Frontal cortex (tissue), 4 donors: Measurements from ENCODE around the gene OR51V1. TPM values are rescaled to one million over a fixed set of nuclear protein-coding genes. Genes with fewer than 3 reads are reported as not detected.
"Not testable (repeated sequence)": the region's sequence is repeated elsewhere in the genome, so short reads cannot be mapped to it uniquely, and the experiment has no call there.

ENCODE experiments used
- DNase-seq, 2 donors: peaks; one replicate each; pipeline ENCODE4 v3.0.0; 2012; ENCODE audit warnings: low spot score in 2 of 2
- FAIRE-seq: peaks from 2 replicates; lab custom pipeline; 2012; peaks lifted over from hg19 to GRCh38; lab: Jason Lieb, UNC
- total RNA-seq: library from RNA; depleted of rRNA; stranded (reverse); fragments of >200 nt; gene quantifications from one replicate; pipeline ENCODE4 v1.2.3, GENCODE V29; 2014
- donor health status: control.
- donor health status: control.
- donor health status: control.

OR51V1 gene
- total RNA-seq, 1 donor from 2014 or later, result not detected

DNA sequence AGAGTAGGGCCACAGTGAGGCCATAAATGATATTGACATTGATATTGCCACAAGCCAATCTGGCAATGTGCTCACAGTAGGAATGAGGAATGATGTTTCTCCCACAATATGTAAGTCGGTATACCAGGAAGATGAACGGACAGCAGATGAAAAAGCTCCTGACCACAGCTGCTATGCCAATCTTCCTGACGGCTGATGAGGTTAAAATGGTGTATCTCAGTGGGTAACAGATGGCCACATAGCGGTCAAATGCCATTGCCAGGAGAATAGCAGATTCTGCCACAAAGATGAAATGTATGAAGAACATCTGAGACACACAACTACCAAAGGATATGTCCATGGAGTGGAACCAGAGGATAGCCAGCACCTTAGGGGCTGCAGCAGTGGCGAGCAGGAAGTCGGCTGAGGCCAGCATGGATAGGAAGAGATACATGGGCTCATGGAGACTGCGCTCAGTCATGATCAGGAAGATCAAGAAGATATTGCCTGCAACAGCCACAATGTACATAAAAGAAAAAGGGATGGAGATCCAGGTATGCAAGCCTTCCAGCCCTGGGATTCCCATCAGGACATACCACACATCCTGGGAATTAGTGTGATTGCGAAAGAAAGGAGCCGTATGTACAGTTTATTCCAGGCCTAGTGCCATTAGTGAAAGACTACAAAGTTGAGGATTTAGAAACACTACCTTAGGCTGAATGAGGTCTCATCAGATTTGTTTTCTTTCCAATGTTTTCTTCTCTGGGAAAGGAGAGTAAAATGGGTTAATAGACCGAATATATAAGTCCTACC lies 22.2 kb downstream of the OR51V1 start:
- DNase-seq (no peak), FAIRE-seq (no peak)

GRCh38 chr11:5174934-5175333 lies 25.5 kb downstream of the OR51V1 start:
- no peak for FAIRE-seq
- DNase-seq, result no peak

- FAIRE-seq (no peak), DNase-seq (no peak)
Observed at GRCh38 chr11:5171856-5172255, 28.6 kb downstream of the OR51V1 start.

GRCh38 chr11:5165898-5166297 lies 34.6 kb downstream of the OR51V1 start:
- not testable (repeated sequence) for DNase-seq, FAIRE-seq

GRCh38 chr11:5164807-5165206 lies 35.7 kb downstream of the OR51V1 start:
- not testable (repeated sequence) for FAIRE-seq, DNase-seq

DNA sequence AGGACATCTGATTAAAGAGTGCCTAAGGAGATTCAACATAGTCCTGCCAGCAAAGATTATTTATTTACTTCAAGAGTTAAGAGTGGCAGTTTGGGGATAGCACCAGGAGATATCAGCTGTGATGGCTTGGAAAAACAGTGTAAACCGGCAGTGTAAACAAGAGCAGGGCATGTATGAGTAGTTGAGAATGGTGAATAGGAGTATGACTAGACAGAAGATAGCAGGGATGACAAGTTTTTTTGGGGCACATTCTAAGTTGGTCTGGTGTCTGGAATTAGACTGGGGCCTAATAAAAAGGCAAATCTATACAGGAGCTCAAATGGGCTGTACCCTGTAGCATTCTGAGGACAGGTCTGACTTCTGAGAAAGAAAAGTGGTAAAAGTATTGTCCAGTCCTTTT lies 39.4 kb downstream of the OR51V1 start:
- DNase-seq, FAIRE-seq: not testable (repeated sequence)

GRCh38 chr11:5160217-5160616 lies 40.3 kb downstream of the OR51V1 start:
- DNase-seq, FAIRE-seq: not testable (repeated sequence)

DNA sequence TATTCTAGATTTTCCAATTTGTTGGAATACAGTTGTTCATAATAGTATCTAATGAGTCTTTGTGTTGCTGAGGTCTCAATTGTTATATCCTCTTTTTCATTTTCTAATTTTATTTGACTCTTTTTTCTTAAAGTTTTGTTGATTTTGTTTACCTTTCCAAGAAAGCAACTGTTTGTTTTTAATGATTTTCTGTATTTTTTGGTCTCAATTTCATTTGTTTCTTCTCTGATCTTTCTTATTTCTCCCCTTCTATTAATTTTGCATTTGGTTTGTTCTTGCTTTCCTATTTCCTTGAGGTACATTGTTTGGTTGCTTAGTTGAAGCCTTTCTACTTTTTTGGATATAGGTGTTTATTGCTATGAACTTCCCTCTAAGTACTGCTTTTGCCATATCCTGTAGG lies 40.7 kb downstream of the OR51V1 start:
- no peak for FAIRE-seq
- no peak for DNase-seq

DNA sequence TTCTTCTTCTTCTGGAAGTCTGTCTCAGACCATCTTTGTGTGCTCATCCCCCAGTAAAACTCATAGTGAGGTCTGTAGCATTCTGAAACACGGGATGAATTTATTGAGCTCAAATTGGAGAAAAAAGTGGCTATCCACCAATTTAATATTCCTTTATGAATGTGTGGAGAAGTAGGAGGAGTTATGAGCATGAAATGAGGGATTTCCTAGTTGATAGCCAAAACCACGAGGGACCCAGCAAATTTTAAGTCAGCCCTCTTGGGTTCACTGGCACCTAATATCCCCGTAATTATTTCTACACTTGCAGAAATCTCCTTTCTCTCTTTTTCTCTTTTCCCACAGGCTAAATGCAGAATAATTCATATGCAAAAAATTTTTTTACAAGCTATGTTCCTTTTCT lies 45.8 kb downstream of the OR51V1 start, which contains the start of gene OR52A1:
OR52A1 (minus strand) TSS at position 101 of the 400 bp plus-strand sequence. CDS start 2,388 bp downstream, outside the sequence.
- DNase-seq (no peak), FAIRE-seq (no peak)

- FAIRE-seq, result no peak
- DNase-seq, result no peak
Observed at GRCh38 chr11:5153574-5154431, 46.7 kb downstream of the OR51V1 start.

DNA sequence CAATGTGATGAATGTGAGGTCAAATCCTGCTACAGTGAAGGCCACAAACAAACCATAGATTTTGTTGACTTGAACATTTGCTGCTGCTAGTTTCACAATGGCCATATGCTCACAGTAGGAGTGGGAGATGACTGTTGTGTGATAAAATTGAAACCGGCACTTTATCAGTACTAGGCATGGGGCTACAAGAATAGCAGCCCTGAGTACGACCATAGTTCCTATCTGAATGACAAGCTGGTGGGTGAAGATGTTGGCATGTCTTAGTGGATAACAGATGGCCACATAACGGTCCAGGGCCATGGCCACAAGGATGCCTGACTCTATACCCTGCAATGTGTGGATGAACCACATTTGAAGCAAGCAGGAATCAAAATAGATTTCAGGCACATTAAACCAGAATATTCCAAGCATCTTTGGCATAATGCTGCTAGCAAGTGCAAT lies 48.7 kb downstream of the OR51V1 start:
- DNase-seq (no peak), FAIRE-seq (no peak)

Other genes with a start within 250 kb of the OR51V1 start
- gene OR51A2, start 245.0 kb downstream of the OR51V1 start, total RNA-seq, result not detected
- not detected for gene OR51L1, start 205.8 kb downstream of the OR51V1 start, total RNA-seq
- gene OR52J3, start 154.2 kb downstream of the OR51V1 start, total RNA-seq, result not detected
- not detected for gene OR52E2, start 141.1 kb downstream of the OR51V1 start, total RNA-seq
- not detected for gene OR52E1, start 131.1 kb downstream of the OR51V1 start, total RNA-seq
- gene OR52A5, start 62.3 kb downstream of the OR51V1 start, total RNA-seq, result not detected
- under 0.01 TPM for gene OR52A1, start 45.9 kb downstream of the OR51V1 start, total RNA-seq
- gene HBB, start 26.4 kb upstream of the OR51V1 start, total RNA-seq, result 552 TPM
- not detected for gene HBD, start 33.8 kb upstream of the OR51V1 start, total RNA-seq
- 2.0 TPM for gene HBG1, start 49.2 kb upstream of the OR51V1 start, total RNA-seq
- 2,646 TPM for gene HBG2, start 54.1 kb upstream of the OR51V1 start, total RNA-seq
- gene HBE1, start 69.3 kb upstream of the OR51V1 start, total RNA-seq, result 15.1 TPM
- 0.41 TPM for gene OR51B4, start 101.3 kb upstream of the OR51V1 start, total RNA-seq
- 0.41 TPM for gene OR51B2, start 123.6 kb upstream of the OR51V1 start, total RNA-seq
- 0.82 TPM for gene OR51B5, start 142.8 kb upstream of the OR51V1 start, total RNA-seq
- not detected for gene OR51B6, start 150.8 kb upstream of the OR51V1 start, total RNA-seq
- gene OR51M1, start 183.1 kb upstream of the OR51V1 start, total RNA-seq, result not detected
- not detected for gene OR51Q1, start 221.4 kb upstream of the OR51V1 start, total RNA-seq
- gene OR51I1, start 240.8 kb upstream of the OR51V1 start, total RNA-seq, result not detected
- gene OR51I2, start 248.6 kb upstream of the OR51V1 start, total RNA-seq, result not detected